GM19193 (cell line): ENCODE results near the gene CADM2.

Source experiments
- POLR2A ChIP-seq: IDR thresholded peaks from 4 replicates; pipeline ENCODE4 v1.6.1; 2011; ENCODE audit not compliant: insufficient read depth, insufficient read length; ENCODE audit errors: extremely low read depth

CADM2 gene

GRCh38 chr3:85524104-85524503, 565.3 kb downstream of the CADM2 start:
- no peak for TF ChIP-seq POLR2A

GRCh38 chr3:85525264-85525663, 566.5 kb downstream of the CADM2 start:
- TF ChIP-seq POLR2A = no peak

DNA sequence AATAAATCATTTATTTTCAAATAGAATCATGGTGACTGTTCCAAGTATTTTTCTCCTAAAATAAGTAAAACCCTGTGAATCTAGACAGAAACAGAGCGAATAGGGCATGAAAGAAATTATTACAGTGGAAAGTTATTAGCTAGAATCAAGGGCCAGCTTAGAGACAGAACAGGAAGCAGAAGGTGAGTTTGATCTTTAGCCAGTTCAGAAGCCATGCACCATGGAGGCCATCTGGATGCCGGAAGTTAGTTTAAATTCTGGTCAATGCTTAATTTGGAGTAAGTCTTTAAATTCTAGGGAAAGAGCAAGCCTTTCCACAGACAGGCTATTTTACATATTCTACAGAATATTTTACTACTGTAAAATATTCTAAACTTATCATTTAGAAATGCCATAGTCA, 574.8 kb downstream of the CADM2 start:
- no peak for TF ChIP-seq POLR2A

DNA sequence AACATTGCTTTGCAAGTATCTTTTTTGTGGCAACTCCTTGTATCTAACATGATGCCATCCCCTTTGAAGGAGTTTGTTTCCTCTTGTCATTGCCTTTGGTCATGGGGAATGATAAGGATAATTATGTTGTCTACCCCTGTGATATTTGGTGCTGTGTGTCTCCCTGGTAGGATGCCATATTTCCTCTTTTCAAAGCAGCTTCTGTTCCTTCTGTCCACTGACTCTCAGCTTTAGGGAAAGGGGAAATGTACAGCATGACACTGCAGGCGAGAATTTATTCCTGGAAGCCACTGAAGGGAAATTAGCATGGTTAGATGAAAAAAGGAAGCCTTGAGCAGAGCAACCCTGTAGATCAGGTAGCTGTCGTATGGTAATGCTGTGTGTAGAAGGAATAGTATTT, 576.7 kb downstream of the CADM2 start:
- TF ChIP-seq POLR2A = no peak

GRCh38 chr3:85539232-85539631, 580.4 kb downstream of the CADM2 start:
- no peak for TF ChIP-seq POLR2A

DNA sequence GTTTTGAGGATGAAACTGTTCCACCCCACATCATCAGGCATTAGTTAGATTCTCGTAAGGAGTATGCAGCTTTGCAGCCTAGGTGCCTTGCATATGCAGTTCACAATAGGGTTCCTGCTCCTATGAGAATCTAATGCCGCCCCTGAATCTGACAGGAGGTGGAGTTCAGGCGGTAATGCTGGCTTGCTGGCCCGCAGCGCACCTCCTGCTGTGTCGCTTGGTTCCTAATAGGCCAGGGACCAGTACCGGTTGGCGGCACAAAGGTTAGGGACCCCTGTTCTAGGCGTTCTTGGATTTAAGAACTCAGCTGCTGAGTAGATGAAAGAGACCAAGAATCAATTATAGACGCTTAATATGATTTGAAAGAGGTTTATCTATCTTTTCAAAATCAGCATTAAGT, 595.4 kb downstream of the CADM2 start:
- no peak for TF ChIP-seq POLR2A

GRCh38 chr3:85560088-85560785, 601.4 kb downstream of the CADM2 start:
- no peak for TF ChIP-seq POLR2A

DNA sequence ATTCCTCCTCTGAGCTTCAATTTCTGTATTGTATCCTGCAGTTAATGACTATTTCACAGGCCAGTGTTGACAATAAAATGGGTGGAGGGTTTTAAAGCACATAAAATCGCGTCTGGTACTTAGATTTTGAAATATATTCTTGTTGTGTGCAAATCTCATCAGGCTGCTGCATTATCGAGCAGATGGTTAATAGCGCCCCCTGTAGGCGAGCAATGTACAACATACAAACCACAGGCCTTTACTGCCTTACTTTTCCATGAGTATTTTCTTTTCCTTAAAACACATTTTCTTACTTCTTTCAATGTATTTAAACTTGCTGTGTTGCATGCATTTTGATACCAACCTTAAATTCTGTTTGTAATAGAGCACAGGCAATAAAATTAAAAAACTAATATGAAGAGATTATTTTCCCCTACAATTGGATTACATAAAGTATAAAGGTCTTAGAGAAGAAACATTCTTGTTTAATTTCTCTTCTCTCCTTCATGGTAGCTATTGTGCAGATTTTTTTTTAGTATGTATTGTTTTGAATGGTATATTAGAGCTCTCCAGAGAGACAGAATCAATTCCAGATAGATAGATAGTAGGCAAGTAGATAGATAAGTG, 608.4 kb downstream of the CADM2 start:
- no peak for TF ChIP-seq POLR2A

DNA sequence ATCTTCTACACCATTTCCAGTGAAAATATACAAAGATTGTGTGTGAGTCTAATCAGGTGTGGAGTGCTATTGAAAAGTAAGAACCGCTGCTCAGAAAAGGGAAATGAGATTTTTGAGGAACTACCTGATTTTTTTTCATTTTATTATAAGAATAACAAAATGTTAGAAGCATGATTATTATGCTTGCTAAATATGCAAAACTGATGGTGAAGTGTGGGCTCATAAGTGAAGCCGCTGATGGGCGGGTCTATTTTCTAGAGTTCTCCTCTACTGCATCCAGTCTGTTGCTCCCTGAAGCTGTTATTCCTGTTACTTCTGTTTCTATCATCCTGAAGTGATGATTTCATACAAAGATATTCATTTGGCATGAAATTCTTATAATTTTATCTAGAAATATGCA, 612.0 kb downstream of the CADM2 start:
- TF ChIP-seq POLR2A = no peak

DNA sequence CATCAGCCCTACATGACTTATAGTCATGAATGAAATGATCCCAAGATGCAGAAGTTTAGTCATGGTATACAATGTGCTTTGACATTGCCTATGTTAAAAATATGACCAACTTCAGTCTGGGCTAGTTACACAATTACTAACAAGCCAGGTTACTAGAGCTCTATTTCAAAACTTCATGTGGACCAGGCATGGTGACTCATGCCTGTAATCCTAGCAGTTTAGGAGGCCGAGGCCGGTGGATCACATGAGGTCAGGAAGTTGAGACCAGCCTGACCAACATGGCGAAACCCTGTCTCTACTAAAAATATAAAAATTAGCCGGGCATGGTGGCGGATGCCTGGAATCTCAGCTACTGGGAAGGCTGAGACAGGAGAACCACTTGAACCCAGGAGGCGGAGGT, 613.0 kb downstream of the CADM2 start:
- no peak for TF ChIP-seq POLR2A

DNA sequence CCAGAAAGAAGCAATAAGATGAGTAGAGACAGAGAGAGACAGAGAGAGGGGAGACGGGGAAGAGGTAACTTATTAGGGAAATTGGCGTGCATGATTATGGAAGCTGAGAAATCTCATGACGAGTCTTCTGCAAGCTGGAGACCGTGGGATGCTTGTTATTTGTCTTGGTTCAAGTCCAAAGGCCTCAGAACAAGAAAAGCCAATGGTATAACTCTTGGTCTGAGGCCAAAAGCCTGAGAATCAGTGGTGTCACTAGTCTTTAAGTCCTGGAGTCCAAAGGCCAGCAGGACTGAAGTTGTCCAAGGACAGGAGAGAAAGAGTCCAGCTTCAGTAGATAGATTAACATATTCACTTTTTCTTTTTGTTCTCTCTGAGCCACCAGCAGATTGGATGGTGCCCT, 613.6 kb downstream of the CADM2 start:
- no peak for TF ChIP-seq POLR2A

- TF ChIP-seq POLR2A = no peak
These were observed 614.2 kb downstream of the CADM2 start for GRCh38 chr3:85572978-85573377.

DNA sequence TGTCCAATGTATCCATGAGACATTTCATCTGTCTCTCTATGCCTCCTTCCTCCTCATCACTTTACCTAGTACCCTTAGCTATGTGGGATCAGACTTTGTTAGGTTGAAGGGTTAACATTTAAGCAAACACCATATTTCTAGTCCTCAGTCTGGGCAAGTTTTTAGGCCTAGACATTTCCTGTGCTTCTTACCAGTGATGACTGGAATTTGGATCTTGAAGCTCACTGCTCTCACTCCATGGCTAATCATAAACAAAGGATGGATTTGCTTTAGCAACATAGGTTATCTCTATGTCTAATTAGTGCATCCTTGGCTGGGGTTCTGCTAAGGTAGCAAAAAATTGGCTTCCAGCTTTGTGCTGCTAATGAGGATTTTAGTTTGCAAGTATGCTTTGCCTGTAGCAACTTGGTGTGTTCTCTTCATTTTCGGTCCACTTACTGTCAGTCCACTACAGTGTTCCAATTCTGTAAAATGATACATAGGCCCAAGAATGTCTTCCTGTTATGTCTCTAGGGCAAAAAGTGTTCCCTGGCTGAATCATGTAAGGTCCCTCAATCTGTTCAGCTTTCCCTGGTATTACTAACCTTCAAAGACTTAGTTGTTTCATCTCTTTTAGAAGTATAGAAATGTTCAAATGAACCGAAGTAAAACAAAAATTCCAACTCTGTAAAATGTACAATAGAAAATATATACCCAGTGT, 615.4 kb downstream of the CADM2 start:
- no peak for TF ChIP-seq POLR2A

DNA sequence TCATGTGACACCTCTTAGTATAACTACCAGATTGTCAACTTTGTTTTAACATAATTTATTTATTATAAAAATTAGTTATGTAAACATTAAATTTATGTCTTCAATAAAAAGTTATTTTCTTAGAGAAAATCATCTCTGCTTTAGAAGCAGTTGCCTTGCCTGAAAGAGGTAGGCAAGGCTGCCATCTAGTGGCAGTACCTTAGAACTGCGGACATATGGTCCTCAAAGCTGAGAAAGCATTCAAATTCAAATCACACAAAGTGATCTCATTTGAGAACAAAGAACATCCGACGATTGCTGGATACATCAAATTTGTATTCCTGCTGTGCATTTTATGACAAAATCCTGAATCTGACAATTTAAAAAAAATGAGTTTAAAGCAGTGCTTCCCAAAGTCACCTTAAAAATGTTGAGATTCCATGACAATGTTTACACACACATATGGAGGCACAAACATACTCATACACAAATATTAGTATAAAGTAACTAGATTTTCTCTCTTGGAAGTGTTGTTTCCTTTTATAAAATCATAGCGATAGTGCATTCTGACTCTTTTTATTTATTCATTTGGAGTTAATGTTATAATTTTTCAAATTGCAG, 617.4 kb downstream of the CADM2 start:
- TF ChIP-seq POLR2A = no peak

- no peak for TF ChIP-seq POLR2A
These were observed 618.0 kb downstream of the CADM2 start for GRCh38 chr3:85576697-85577200.
